Liver (tissue), 9 donors: ENCODE data around the gene BEST1. TPM values are rescaled to one million over a fixed set of nuclear protein-coding genes. Genes with fewer than 3 reads are reported as not detected.

Source experiments
- DNase-seq: peaks from one replicate; pipeline ENCODE4 v3.0.0-alpha.2; 2017; ENCODE audit warnings: low spot score
- H3K27ac ChIP-seq, 2 donors: one replicate each; pipeline ENCODE4 v1.7.0; 2013; ENCODE audit warnings: inconsistent platforms in 2 of 2, low read length in 2 of 2, control low read depth in 1 of 2, low read depth in 1 of 2, mild to moderate bottlenecking in 1 of 2
- H3K27me3 ChIP-seq, 4 donors: one replicate each; pipeline versions ENCODE4 v1.6.1 to v1.7.0; 2013; ENCODE audit warnings: low read length in 3 of 4, inconsistent platforms in 1 of 4, mild to moderate bottlenecking in 1 of 4, moderate library complexity in 1 of 4; ENCODE audit not compliant: control insufficient read depth in 4 of 4, insufficient read depth in 4 of 4
- H3K36me3 ChIP-seq, 4 donors: one replicate each; pipeline versions ENCODE4 v1.6.1 to v1.7.0; 2013; ENCODE audit warnings: low read length in 3 of 4, mild to moderate bottlenecking in 3 of 4, low read depth in 1 of 4, moderate library complexity in 1 of 4; ENCODE audit not compliant: control insufficient read depth in 4 of 4, insufficient read depth in 3 of 4
- H3K4me1 ChIP-seq, 4 donors: one replicate each; pipeline versions ENCODE4 v1.6.1 to v1.7.0; 2013; ENCODE audit warnings: low read length in 3 of 4, mild to moderate bottlenecking in 3 of 4, moderate library complexity in 1 of 4; ENCODE audit not compliant: control insufficient read depth in 4 of 4, insufficient read depth in 4 of 4
- H3K4me3 ChIP-seq, 3 donors: one replicate each; pipeline versions ENCODE4 v1.6.1 to v1.7.0; 2013; ENCODE audit warnings: low read length in 3 of 3, control low read depth in 1 of 3, low read depth in 1 of 3, mild to moderate bottlenecking in 1 of 3
- H3K9ac ChIP-seq, 2 donors: one replicate each; pipeline ENCODE4 v1.7.0; 2013; ENCODE audit warnings: low read length in 2 of 2, mild to moderate bottlenecking in 2 of 2, moderate library complexity in 2 of 2, control low read depth in 1 of 2, low read depth in 1 of 2
- H3K9me3 ChIP-seq, 4 donors: one replicate each; pipeline versions ENCODE4 v1.6.1 to v1.7.0; 2013; ENCODE audit warnings: low read length in 3 of 4; ENCODE audit not compliant: control insufficient read depth in 4 of 4
- ATF3 ChIP-seq: IDR thresholded peaks from 2 replicates; pipeline ENCODE4 v1.6.1; 2016; ENCODE audit warnings: antibody characterized with exemption
- FOXA1 ChIP-seq: IDR thresholded peaks from 2 replicates; pipeline ENCODE4 v1.6.1; 2016; ENCODE audit warnings: antibody characterized with exemption
- FOXA2 ChIP-seq: IDR thresholded peaks from 2 replicates; pipeline ENCODE4 v1.6.1; 2016; ENCODE audit warnings: antibody characterized with exemption
- GABPA ChIP-seq, 2 donors: IDR thresholded peaks in 1 of 2; conservative IDR thresholded peaks in 1 of 2; 2 replicates each; pipeline ENCODE4 v1.6.1; 2016; ENCODE audit warnings: antibody characterized with exemption in 2 of 2, mild to moderate bottlenecking in 1 of 2, moderate library complexity in 1 of 2
- HNF4A ChIP-seq, 2 donors: conservative IDR thresholded peaks; 2 replicates each; pipeline ENCODE4 v1.6.1; 2016; ENCODE audit warnings: antibody characterized with exemption in 2 of 2, mild to moderate bottlenecking in 2 of 2
- HNF4G ChIP-seq: IDR thresholded peaks from 2 replicates; pipeline ENCODE4 v1.6.1; 2016; ENCODE audit warnings: antibody characterized with exemption
- JUND ChIP-seq, 2 donors: IDR thresholded peaks; 2 replicates each; pipeline ENCODE4 v1.6.1; 2016; ENCODE audit warnings: antibody characterized with exemption in 2 of 2
- MAX ChIP-seq: IDR thresholded peaks from 2 replicates; pipeline ENCODE4 v1.6.1; 2016; ENCODE audit warnings: antibody characterized with exemption
- NR2F2 ChIP-seq: IDR thresholded peaks from 2 replicates; pipeline ENCODE4 v1.6.1; 2016; ENCODE audit warnings: antibody characterized with exemption
- RXRA ChIP-seq, 2 donors: IDR thresholded peaks; 2 replicates each; pipeline ENCODE4 v1.6.1; 2017 to 2018; ENCODE audit warnings: antibody characterized with exemption in 2 of 2, mild to moderate bottlenecking in 1 of 2
- SP1 ChIP-seq: IDR thresholded peaks from 2 replicates; pipeline ENCODE4 v1.6.1; 2018; ENCODE audit warnings: antibody characterized with exemption, mild to moderate bottlenecking
- TAF1 ChIP-seq: conservative IDR thresholded peaks from 2 replicates; pipeline ENCODE4 v1.6.1; 2016; ENCODE audit warnings: antibody characterized with exemption, mild to moderate bottlenecking
- YY1 ChIP-seq: IDR thresholded peaks from 2 replicates; pipeline ENCODE4 v1.6.1; 2016; ENCODE audit warnings: antibody characterized with exemption, mild to moderate bottlenecking
- ZBTB33 ChIP-seq: IDR thresholded peaks from 2 replicates; pipeline ENCODE4 v1.6.1; 2016; ENCODE audit warnings: antibody characterized with exemption
- WGBS: extraction: QIAGEN DNeasy Blood & Tissue Kit; methylation state at CpG from one replicate; pipeline ENCODE4 v1.1.7; 2013; 5-methylcytosine and 5-hydroxymethylcytosine counted together
- polyA plus RNA-seq, 2 donors: library from polyadenylated mRNA; stranded (reverse) in 1 of 2; unstranded in 1 of 2; fragments of 200-250 nt in 1 of 2; fragments of >200 nt in 1 of 2; fragmentation: Nextera tagmentation in 1 of 2; extraction: Ambion mirVana in 1 of 2; gene quantifications; one replicate each; pipeline versions ENCODE4 v1.2.1 to v1.2.3, GENCODE V29; 2013 to 2015
- total RNA-seq, 2 donors: library from RNA; depleted of rRNA; stranded (reverse); fragments of >200 nt; gene quantifications; one replicate each; pipeline ENCODE4 v1.2.3, GENCODE V29; 2014
- TF ChIP-seq, protein P1 (sequence below): fragments of 150-350 bp; IDR thresholded peaks from 2 replicates; pipeline ENCODE4 v1.5.1; 2017; ENCODE audit warnings: improper control_type of control experiment, low read depth, low read length; ENCODE audit not compliant: missing input control
- TF ChIP-seq, protein P2 (sequence below): IDR thresholded peaks from 2 replicates; pipeline ENCODE4 v1.6.1; 2016; ENCODE audit warnings: antibody characterized with exemption, mild to moderate bottlenecking
- donor health status: healthy.
- donor health status: healthy.
- donor health status: healthy.
- donor health status: healthy.
- donor health status: healthy.

Gene BEST1
- total and polyA plus RNA-seq, 4 donors, result 0.22 to 1.6 (median 1.1) TPM

GRCh38 chr11:61976420-61976800 lies 26.3 kb downstream of the BEST1 start:
- peaks cover 24 to 86% (median 61%) of the 10 kb centered on the region in 4 donors for H3K4me1 ChIP-seq
- H3K27ac ChIP-seq, result peak overlapping the region; percentile 89 to 92
- 37% methylated on average over 8 of the region's 8 CpGs for whole genome bisulfite sequencing
- H3K27me3 ChIP-seq, result no peaks in the 10 kb centered on the region
- H3K36me3 ChIP-seq, result no peaks in the 10 kb centered on the region
- H3K9me3 ChIP-seq, result no peaks in the 10 kb centered on the region
- no peak for TF ChIP-seq ATF3
- TF ChIP-seq HNF4G, result no peak
- no peak for TF ChIP-seq YY1
- no peak for TF ChIP-seq FOXA2
- no peak for TF ChIP-seq JUND (IDR thresholded peaks at IDR 0.05)
- no peak for TF ChIP-seq TAF1
- no peak for TF ChIP-seq MAX
- TF ChIP-seq, protein P1, sequence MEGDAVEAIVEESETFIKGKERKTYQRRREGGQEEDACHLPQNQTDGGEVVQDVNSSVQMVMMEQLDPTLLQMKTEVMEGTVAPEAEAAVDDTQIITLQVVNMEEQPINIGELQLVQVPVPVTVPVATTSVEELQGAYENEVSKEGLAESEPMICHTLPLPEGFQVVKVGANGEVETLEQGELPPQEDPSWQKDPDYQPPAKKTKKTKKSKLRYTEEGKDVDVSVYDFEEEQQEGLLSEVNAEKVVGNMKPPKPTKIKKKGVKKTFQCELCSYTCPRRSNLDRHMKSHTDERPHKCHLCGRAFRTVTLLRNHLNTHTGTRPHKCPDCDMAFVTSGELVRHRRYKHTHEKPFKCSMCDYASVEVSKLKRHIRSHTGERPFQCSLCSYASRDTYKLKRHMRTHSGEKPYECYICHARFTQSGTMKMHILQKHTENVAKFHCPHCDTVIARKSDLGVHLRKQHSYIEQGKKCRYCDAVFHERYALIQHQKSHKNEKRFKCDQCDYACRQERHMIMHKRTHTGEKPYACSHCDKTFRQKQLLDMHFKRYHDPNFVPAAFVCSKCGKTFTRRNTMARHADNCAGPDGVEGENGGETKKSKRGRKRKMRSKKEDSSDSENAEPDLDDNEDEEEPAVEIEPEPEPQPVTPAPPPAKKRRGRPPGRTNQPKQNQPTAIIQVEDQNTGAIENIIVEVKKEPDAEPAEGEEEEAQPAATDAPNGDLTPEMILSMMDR, result no peak
- no peak for TF ChIP-seq SP1
- TF ChIP-seq, protein P2, sequence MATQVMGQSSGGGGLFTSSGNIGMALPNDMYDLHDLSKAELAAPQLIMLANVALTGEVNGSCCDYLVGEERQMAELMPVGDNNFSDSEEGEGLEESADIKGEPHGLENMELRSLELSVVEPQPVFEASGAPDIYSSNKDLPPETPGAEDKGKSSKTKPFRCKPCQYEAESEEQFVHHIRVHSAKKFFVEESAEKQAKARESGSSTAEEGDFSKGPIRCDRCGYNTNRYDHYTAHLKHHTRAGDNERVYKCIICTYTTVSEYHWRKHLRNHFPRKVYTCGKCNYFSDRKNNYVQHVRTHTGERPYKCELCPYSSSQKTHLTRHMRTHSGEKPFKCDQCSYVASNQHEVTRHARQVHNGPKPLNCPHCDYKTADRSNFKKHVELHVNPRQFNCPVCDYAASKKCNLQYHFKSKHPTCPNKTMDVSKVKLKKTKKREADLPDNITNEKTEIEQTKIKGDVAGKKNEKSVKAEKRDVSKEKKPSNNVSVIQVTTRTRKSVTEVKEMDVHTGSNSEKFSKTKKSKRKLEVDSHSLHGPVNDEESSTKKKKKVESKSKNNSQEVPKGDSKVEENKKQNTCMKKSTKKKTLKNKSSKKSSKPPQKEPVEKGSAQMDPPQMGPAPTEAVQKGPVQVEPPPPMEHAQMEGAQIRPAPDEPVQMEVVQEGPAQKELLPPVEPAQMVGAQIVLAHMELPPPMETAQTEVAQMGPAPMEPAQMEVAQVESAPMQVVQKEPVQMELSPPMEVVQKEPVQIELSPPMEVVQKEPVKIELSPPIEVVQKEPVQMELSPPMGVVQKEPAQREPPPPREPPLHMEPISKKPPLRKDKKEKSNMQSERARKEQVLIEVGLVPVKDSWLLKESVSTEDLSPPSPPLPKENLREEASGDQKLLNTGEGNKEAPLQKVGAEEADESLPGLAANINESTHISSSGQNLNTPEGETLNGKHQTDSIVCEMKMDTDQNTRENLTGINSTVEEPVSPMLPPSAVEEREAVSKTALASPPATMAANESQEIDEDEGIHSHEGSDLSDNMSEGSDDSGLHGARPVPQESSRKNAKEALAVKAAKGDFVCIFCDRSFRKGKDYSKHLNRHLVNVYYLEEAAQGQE, result no peak
- no peak for TF ChIP-seq HNF4A (conservative IDR thresholded peaks at IDR 0.05)
- no peak for TF ChIP-seq FOXA1
- TF ChIP-seq NR2F2, result no peak
- TF ChIP-seq ZBTB33, result no peak
- TF ChIP-seq RXRA (IDR thresholded peaks at IDR 0.05), result no peak
- no peak for TF ChIP-seq GABPA (IDR thresholded peaks at IDR 0.05 in 1 of 2, conservative IDR thresholded peaks at IDR 0.05 in 1 of 2)
- peak overlapping the region; percentile 54 to 80 (median 73) for H3K4me3 ChIP-seq
- peak overlapping the region; percentile 83 to 96 for H3K9ac ChIP-seq
- no peak for DNase-seq
